ENCODE data around the gene UTRN. TPM values are rescaled to one million over a fixed set of nuclear protein-coding genes. Genes with fewer than 3 reads are reported as not detected.

Gene UTRN
- total RNA-seq, 1 experiment from 2014 or later: 216 TPM

- BruUV-seq (replicated peaks): TSS peak; percentile 79
- H3K4me1 Mint-ChIP-seq (ENCODE audit: low read depth, unreplicated experiment): peaks cover 27% of the 10 kb centered on the region
- no peaks in the 10 kb centered on the region for H3K27me3 ChIP-seq (replicated peaks; ENCODE audit: control insufficient read depth, insufficient read depth, low read length)
- H3K27me3 Mint-ChIP-seq (ENCODE audit: insufficient read depth, unreplicated experiment): no peaks in the 10 kb centered on the region
- H3K36me3 ChIP-seq (ENCODE audit: control insufficient read depth, insufficient read depth, low read length): no peaks in the 10 kb centered on the region
- ChIA-PET CTCF (interaction anchor here (0.7 kb wide), 1 partner anchor 23 kb away, joined by 4 read pairs; no protein-coding TSS in a partner anchor), POLR2A (interaction anchor here (0.6 to 2.2 kb wide), 5 partner anchors 11 to 48 kb away, joined by 4 to 8 read pairs (median 5); no protein-coding TSS in a partner anchor)
- peak overlapping the region; percentile 68 for H3K4me3 Mint-ChIP-seq (ENCODE audit: unreplicated experiment)
- no peak overlapping the region for H3K4me3 ChIP-seq (ENCODE audit: low read depth, low read length)
- peak overlapping the region; percentile 97 for H3K27ac Mint-ChIP-seq (ENCODE audit: unreplicated experiment)
- H3K36me3 Mint-ChIP-seq (ENCODE audit: insufficient read depth, unreplicated experiment): peaks cover 11% of the 10 kb centered on the region
- no peaks in the 10 kb centered on the region for H3K9me3 Mint-ChIP-seq (ENCODE audit: unreplicated experiment)
- no peak for DNase-seq
- H3K4me1 ChIP-seq: peaks cover 74% of the 10 kb centered on the region
- no peaks in the 10 kb centered on the region for H3K9me3 ChIP-seq
- no peak for TF ChIP-seq CTCF (IDR thresholded peaks at IDR 0.05; ENCODE audit: insufficient read depth in 1 of 2, low read depth in 1 of 2, low read length in 1 of 2, severe bottlenecking in 1 of 2, unreplicated experiment in 1 of 2)
- intact Hi-C loops (cut with micrococcal nuclease; ENCODE audit: unreplicated experiment): loop anchor here (1.0 kb wide), 3 partner anchors 11 to 47 kb away; partner anchors contain the start of gene UTRN
These were observed 21.3 kb upstream of the UTRN start for GRCh38 chr6:144263786-144264185.

- peak; percentile 86 to 90 for DNase-seq
- Mint-ChIP-seq H3K36me3 (ENCODE audit: insufficient read depth, unreplicated experiment) (peaks cover 11% of the 10 kb centered on the region), H3K9me3 (ENCODE audit: unreplicated experiment) (no peaks in the 10 kb centered on the region), H3K27me3 (ENCODE audit: insufficient read depth, unreplicated experiment) (no peaks in the 10 kb centered on the region), H3K27ac (ENCODE audit: unreplicated experiment) (peak overlapping the region; percentile 97), H3K4me1 (ENCODE audit: low read depth, unreplicated experiment) (peaks cover 27% of the 10 kb centered on the region), H3K4me3 (ENCODE audit: unreplicated experiment) (peak overlapping the region; percentile 68)
- CTCF ChIA-PET: interaction anchor here (0.7 to 2.1 kb wide), 4 partner anchors 19 to 217 kb away, joined by 3 to 15 read pairs (median 4); no protein-coding TSS in a partner anchor
- H3K9me3 ChIP-seq: no peaks in the 10 kb centered on the region
- H3K4me3 ChIP-seq (ENCODE audit: low read depth, low read length): no peak overlapping the region
- H3K27me3 ChIP-seq (replicated peaks; ENCODE audit: control insufficient read depth, insufficient read depth, low read length): no peaks in the 10 kb centered on the region
- BruUV-seq (replicated peaks): TSS peak; percentile 97
- no peaks in the 10 kb centered on the region for H3K36me3 ChIP-seq (ENCODE audit: control insufficient read depth, insufficient read depth, low read length)
- peaks cover 69% of the 10 kb centered on the region for H3K4me1 ChIP-seq
- no peak for TF ChIP-seq CTCF (IDR thresholded peaks at IDR 0.05; ENCODE audit: insufficient read depth in 1 of 2, low read depth in 1 of 2, low read length in 1 of 2, severe bottlenecking in 1 of 2, unreplicated experiment in 1 of 2)
- intact Hi-C loops (cut with micrococcal nuclease; ENCODE audit: unreplicated experiment): loop anchor here (1.0 kb wide), 4 partner anchors 12 to 48 kb away; partner anchors contain the start of gene UTRN
- POLR2A ChIA-PET: interaction anchor here (0.6 to 2.2 kb wide), 5 partner anchors 12 to 48 kb away, joined by 4 to 8 read pairs (median 5); no protein-coding TSS in a partner anchor
These were observed 20.7 kb upstream of the UTRN start for GRCh38 chr6:144264270-144265060.

GRCh38 chr6:144265061-144265357 lies 20.1 kb upstream of the UTRN start:
- ChIA-PET CTCF (interaction anchor here (0.7 to 2.1 kb wide), 4 partner anchors 19 to 217 kb away, joined by 3 to 15 read pairs (median 3); no protein-coding TSS in a partner anchor), POLR2A (interaction anchor here (1.4 to 2.2 kb wide), 2 partner anchors 13 to 22 kb away, joined by 5 to 8 read pairs; no protein-coding TSS in a partner anchor)
- Mint-ChIP-seq H3K36me3 (ENCODE audit: insufficient read depth, unreplicated experiment) (peaks cover 11% of the 10 kb centered on the region), H3K27ac (ENCODE audit: unreplicated experiment) (peak overlapping the region; percentile 97), H3K9me3 (ENCODE audit: unreplicated experiment) (no peaks in the 10 kb centered on the region), H3K4me3 (ENCODE audit: unreplicated experiment) (peak overlapping the region; percentile 68), H3K27me3 (ENCODE audit: insufficient read depth, unreplicated experiment) (no peaks in the 10 kb centered on the region), H3K4me1 (ENCODE audit: low read depth, unreplicated experiment) (peaks cover 25% of the 10 kb centered on the region)
- Histone ChIP-seq H3K36me3 (ENCODE audit: control insufficient read depth, insufficient read depth, low read length) (no peaks in the 10 kb centered on the region), H3K4me1 (peaks cover 63% of the 10 kb centered on the region), H3K4me3 (ENCODE audit: low read depth, low read length) (no peak overlapping the region), H3K9me3 (no peaks in the 10 kb centered on the region), H3K27me3 (replicated peaks; ENCODE audit: control insufficient read depth, insufficient read depth, low read length) (no peaks in the 10 kb centered on the region)
- intact Hi-C loops (cut with micrococcal nuclease; ENCODE audit: unreplicated experiment): loop anchor here (1.0 kb wide), 1 partner anchor 35 kb away; no protein-coding TSS in a partner anchor
- DNase-seq: peak; percentile 50 to 68
- no peak for TF ChIP-seq CTCF (IDR thresholded peaks at IDR 0.05; ENCODE audit: insufficient read depth in 1 of 2, low read depth in 1 of 2, low read length in 1 of 2, severe bottlenecking in 1 of 2, unreplicated experiment in 1 of 2)
- no TSS peak for BruUV-seq (replicated peaks)
